Gastroesophageal sphincter (tissue), 4 donors: ENCODE results near the gene FAM107A. TPM values are rescaled to one million over a fixed set of nuclear protein-coding genes. Genes with fewer than 3 reads are reported as not detected.

Experiments used
- ATAC-seq: fragments of 150-250 bp; one replicate; pipeline ENCODE4 v1.9.1; 2016; ENCODE audit warnings: mild to moderate bottlenecking, moderate library complexity
- H3K27ac ChIP-seq, 4 donors: fragments of 200-600 bp; sonication (generic) in 3 of 4; 1 replicate in 3 of 4; 2 replicates in 1 of 4; pipeline ENCODE4 v1.5.1; 2016 to 2019
- H3K27me3 ChIP-seq: fragments of 200-600 bp; sonication (generic); one replicate; pipeline ENCODE4 v1.5.1; 2019
- H3K36me3 ChIP-seq, 2 donors: fragments of 200-600 bp; sonication (generic); one replicate each; pipeline ENCODE4 v1.5.1; 2019; ENCODE audit warnings: control low read depth in 1 of 2
- H3K4me1 ChIP-seq, 3 donors: fragments of 200-600 bp; sonication (generic); 1 replicate in 2 of 3; 2 replicates in 1 of 3; pipeline ENCODE4 v1.5.1; 2016 to 2019; ENCODE audit warnings: control low read depth in 2 of 3
- H3K4me3 ChIP-seq, 2 donors: fragments of 200-600 bp; sonication (generic); one replicate each; pipeline ENCODE4 v1.5.1; 2019; ENCODE audit warnings: mild to moderate bottlenecking in 1 of 2, moderate library complexity in 1 of 2
- H3K9me3 ChIP-seq, 3 donors: fragments of 200-600 bp; sonication (generic); one replicate each; pipeline ENCODE4 v1.5.1; 2017 to 2019; ENCODE audit warnings: control low read depth in 2 of 3
- EP300 ChIP-seq: sonication (generic); formaldehyde crosslinking; IDR thresholded peaks from one replicate; pipeline ENCODE4 v1.6.1; 2017; ENCODE audit warnings: antibody characterized with exemption, mild to moderate bottlenecking
- POLR2A ChIP-seq, 2 donors: fragments of 450-650 bp; IDR thresholded peaks; one replicate each; pipeline ENCODE4 v1.6.1; 2017; ENCODE audit warnings: antibody characterized with exemption in 2 of 2, mild to moderate bottlenecking in 2 of 2, moderate library complexity in 1 of 2
- POLR2AphosphoS5 ChIP-seq: sonication (generic); formaldehyde crosslinking; IDR thresholded peaks from one replicate; pipeline ENCODE4 v1.6.1; 2017; ENCODE audit warnings: antibody characterized with exemption
- WGBS, 2 donors: methylation state at CpG; one replicate each; pipeline ENCODE4 v1.1.5; 2018; ENCODE audit warnings: low coverage in 1 of 2; 5-methylcytosine and 5-hydroxymethylcytosine counted together
- total RNA-seq, 4 donors: library from RNA; depleted of rRNA; stranded (reverse); fragments of >200 nt; gene quantifications; one replicate each; pipeline ENCODE4 v1.1.0, GENCODE V29; 2016
- TF ChIP-seq, protein P1 (sequence below), 4 experiments: fragments of 200-600 bp in 2 of 4; fragments of 450-650 bp in 2 of 4; sonication (generic) in 1 of 4; IDR thresholded peaks; one replicate each; pipeline ENCODE4 v1.5.1; 2017 to 2019; ENCODE audit warnings: antibody characterized with exemption in 4 of 4, mild to moderate bottlenecking in 2 of 4, moderate library complexity in 2 of 4

Gene FAM107A
- total RNA-seq, 4 donors from 2014 or later = 27.9 to 109 (median 83.8) TPM

DNA sequence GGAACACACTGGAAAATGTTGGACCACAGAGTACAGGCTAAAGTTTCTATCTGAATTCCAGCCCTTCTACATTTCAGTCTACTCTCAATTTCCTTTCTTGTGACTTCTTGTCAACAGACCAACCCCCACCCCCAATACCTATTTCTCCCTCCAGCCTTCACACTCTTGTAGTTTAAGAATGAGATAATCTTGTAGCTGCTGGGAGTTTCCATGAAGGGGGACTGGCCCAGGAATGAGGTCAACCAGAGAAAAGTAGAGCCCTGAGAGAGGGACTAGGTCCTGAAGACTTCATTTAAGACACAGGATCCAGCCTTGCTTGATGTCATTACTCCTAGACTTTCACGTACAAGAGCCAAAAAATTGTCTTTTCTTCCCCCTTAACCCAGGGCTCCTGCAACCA is 29.5 kb upstream of the FAM107A start:
- ATAC-seq = no peak
- no peaks in the 10 kb centered on the region for H3K36me3 ChIP-seq
- no peak overlapping the region for H3K27ac ChIP-seq
- H3K4me1 ChIP-seq = peaks cover 0 to 8% (median 0%) of the 10 kb centered on the region in 3 donors
- peaks cover 0 to 19% (median 0%) of the 10 kb centered on the region in 3 donors for H3K9me3 ChIP-seq
- no peak overlapping the region for H3K4me3 ChIP-seq
- peaks cover 14% of the 10 kb centered on the region for H3K27me3 ChIP-seq
- TF ChIP-seq, protein P1, sequence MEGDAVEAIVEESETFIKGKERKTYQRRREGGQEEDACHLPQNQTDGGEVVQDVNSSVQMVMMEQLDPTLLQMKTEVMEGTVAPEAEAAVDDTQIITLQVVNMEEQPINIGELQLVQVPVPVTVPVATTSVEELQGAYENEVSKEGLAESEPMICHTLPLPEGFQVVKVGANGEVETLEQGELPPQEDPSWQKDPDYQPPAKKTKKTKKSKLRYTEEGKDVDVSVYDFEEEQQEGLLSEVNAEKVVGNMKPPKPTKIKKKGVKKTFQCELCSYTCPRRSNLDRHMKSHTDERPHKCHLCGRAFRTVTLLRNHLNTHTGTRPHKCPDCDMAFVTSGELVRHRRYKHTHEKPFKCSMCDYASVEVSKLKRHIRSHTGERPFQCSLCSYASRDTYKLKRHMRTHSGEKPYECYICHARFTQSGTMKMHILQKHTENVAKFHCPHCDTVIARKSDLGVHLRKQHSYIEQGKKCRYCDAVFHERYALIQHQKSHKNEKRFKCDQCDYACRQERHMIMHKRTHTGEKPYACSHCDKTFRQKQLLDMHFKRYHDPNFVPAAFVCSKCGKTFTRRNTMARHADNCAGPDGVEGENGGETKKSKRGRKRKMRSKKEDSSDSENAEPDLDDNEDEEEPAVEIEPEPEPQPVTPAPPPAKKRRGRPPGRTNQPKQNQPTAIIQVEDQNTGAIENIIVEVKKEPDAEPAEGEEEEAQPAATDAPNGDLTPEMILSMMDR (IDR thresholded peaks at IDR 0.05) = no peak
- TF ChIP-seq EP300 (no peak), POLR2AphosphoS5 (no peak), POLR2A (IDR thresholded peaks at IDR 0.05) (no peak)
- 91 to 100% methylated on average over 1 of the region's 1 CpG for WGBS, 2 donors

DNA sequence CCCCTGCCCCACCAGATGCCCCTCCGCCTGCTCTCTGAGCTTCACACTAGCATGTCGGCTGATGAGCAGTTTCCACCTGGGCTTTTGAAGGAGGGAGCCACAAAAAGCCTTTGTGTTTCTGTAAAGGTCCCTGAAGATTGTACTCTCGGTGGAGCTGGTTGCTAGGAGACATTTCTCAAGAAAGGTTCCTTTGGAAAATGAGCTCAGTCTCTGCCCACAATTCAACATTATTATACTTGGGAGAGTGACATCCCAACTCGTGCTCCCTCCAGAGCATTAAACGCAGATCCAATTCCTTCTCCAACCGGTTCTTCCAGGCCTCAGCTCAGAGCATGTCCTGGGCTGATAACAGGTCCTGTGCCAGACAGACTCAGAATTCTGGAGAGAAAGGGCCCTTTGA is 26.8 kb upstream of the FAM107A start:
- Histone ChIP-seq H3K4me1 (peaks cover 0 to 6% (median 0%) of the 10 kb centered on the region in 3 donors), H3K36me3 (no peaks in the 10 kb centered on the region), H3K4me3 (no peak overlapping the region), H3K9me3 (peaks cover 0 to 19% (median 0%) of the 10 kb centered on the region in 3 donors), H3K27me3 (peaks cover 14% of the 10 kb centered on the region), H3K27ac (no peak overlapping the region)
- no peak for ATAC-seq
- TF ChIP-seq, protein P1 (IDR thresholded peaks at IDR 0.05) = no peak
- TF ChIP-seq EP300 = no peak
- no peak for TF ChIP-seq POLR2A (IDR thresholded peaks at IDR 0.05)
- TF ChIP-seq POLR2AphosphoS5 = no peak
- 76 to 100% methylated on average over 1 to 6 of the region's 6 CpGs for whole genome bisulfite sequencing, 2 donors

DNA sequence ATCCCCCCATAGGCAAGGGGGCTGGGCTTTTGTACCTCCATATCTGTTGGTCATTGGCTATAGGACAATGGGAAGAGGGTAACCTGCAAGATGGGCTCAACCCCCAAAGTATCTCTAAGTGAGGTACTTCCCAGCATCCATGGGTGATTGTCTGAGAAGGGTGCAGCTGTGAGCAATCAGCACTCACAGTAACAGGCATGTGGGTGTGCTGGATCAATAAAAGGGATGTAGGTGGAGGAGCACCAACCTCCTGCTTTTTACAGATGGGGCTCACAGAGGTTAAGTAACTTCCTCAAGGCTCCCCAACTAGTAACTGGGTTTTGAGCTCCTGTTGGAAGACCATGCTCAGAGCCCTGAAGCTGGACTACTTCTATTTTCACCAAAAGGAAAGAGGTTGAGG is 26.4 kb upstream of the FAM107A start:
- Histone ChIP-seq H3K4me1 (peaks cover 0 to 2% (median 0%) of the 10 kb centered on the region in 3 donors), H3K4me3 (no peak overlapping the region), H3K9me3 (peaks cover 0 to 19% (median 0%) of the 10 kb centered on the region in 3 donors), H3K27me3 (peaks cover 14% of the 10 kb centered on the region), H3K27ac (no peak overlapping the region), H3K36me3 (no peaks in the 10 kb centered on the region)
- ATAC-seq = no peak
- no peak for TF ChIP-seq POLR2AphosphoS5
- TF ChIP-seq, protein P1 (IDR thresholded peaks at IDR 0.05) = no peak
- TF ChIP-seq EP300 = no peak
- no peak for TF ChIP-seq POLR2A (IDR thresholded peaks at IDR 0.05)

DNA sequence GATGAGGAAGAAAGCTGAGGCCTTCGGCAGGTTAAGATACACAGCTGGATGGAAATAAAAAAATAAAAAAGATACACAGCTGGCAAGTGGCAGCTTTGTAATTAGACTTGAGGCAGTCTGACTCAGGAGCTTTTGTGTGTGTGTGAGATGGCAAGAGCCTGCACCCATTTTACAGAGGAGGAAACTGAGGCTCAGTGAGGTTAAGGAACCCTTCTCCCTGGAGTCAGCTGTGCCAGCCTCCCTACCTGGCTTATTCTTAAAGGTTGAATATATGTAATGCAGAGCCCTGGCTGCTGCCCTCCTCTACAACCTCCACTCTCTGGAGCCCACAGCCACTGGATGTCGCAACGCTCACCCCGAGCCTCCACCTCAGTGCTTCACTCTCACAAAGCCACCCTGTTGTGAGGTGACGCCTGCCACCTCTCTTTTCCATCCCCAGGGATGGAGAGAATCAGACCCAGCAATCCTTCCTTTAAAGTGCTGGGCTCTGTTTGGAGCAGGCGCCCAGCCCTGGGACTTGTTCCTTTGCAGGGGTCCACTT is 20.6 kb upstream of the FAM107A start:
- TF ChIP-seq EP300 (no peak), POLR2A (IDR thresholded peaks at IDR 0.05) (no peak), POLR2AphosphoS5 (no peak)
- TF ChIP-seq, protein P1 (IDR thresholded peaks at IDR 0.05) = no peak
- ATAC-seq = no peak
- Histone ChIP-seq H3K4me3 (no peak overlapping the region), H3K9me3 (no peaks in the 10 kb centered on the region), H3K4me1 (no peaks in the 10 kb centered on the region), H3K27me3 (no peaks in the 10 kb centered on the region), H3K27ac (no peak overlapping the region), H3K36me3 (no peaks in the 10 kb centered on the region)
- WGBS, 2 donors = 56 to 80% methylated on average over 1 of the region's 6 CpGs

DNA sequence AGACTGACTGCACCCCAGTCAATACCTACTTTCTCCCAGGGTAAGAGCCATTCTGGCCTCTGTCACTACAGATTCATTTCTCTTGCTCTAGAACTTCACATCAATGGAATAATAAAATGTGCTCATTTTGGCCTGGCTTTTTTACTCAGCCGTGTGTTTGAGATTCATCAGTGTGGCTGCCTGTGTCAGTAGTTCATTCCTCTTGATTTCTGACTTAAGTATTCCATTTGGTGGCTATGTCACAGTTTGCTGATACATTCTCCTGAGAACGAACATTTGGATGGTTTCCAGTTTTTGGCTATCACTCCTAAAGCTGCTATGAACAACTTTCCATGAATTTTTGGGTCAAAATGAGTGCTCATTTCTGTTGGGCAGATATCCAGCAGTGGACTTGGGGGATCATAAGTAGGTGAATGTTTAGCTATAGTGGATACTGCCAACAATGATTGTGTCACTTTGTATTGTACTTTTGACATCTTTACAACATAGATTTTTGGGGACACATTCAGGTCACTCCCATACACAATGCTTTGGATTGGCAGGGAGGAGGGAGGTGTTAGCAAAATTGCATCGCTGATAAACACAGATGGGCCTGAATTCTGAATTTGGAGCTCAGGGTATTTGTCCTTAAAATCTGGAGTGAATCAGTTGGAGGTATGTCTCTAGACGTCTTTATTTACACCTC is 19.8 kb upstream of the FAM107A start:
- H3K4me3 ChIP-seq = no peak overlapping the region
- H3K9me3 ChIP-seq = no peaks in the 10 kb centered on the region
- ATAC-seq = no peak
- TF ChIP-seq POLR2A (IDR thresholded peaks at IDR 0.05) = no peak
- TF ChIP-seq POLR2AphosphoS5 = no peak
- no peak for TF ChIP-seq EP300
- TF ChIP-seq, protein P1 (IDR thresholded peaks at IDR 0.05) = no peak
- 50 to 53% methylated on average over 4 of the region's 4 CpGs for WGBS, 2 donors
- H3K27me3 ChIP-seq = no peaks in the 10 kb centered on the region
- H3K36me3 ChIP-seq = no peaks in the 10 kb centered on the region
- no peaks in the 10 kb centered on the region for H3K4me1 ChIP-seq
- no peak overlapping the region for H3K27ac ChIP-seq
